ENCODE measurements around the gene CAVIN4.

DNA sequence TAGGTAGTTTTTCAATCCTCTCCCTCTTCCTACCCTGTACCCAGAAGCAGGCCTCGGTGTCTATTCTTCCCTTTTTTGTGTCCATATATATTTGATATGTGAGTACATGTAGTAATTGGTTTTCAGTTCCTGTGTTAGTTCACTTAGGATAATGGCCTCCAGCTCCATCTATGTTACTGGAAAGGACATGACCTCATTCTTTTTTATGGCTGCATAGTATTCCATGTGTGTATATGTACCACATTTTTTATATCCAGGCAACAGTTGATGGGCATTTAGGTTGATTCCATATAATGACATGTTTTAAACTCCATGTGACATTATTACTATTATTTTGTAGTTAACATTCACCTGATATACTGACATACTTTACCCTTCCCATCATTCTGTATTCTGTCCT, 49.1 kb downstream of the CAVIN4 start:
- TF ChIP-seq, protein P1, sequence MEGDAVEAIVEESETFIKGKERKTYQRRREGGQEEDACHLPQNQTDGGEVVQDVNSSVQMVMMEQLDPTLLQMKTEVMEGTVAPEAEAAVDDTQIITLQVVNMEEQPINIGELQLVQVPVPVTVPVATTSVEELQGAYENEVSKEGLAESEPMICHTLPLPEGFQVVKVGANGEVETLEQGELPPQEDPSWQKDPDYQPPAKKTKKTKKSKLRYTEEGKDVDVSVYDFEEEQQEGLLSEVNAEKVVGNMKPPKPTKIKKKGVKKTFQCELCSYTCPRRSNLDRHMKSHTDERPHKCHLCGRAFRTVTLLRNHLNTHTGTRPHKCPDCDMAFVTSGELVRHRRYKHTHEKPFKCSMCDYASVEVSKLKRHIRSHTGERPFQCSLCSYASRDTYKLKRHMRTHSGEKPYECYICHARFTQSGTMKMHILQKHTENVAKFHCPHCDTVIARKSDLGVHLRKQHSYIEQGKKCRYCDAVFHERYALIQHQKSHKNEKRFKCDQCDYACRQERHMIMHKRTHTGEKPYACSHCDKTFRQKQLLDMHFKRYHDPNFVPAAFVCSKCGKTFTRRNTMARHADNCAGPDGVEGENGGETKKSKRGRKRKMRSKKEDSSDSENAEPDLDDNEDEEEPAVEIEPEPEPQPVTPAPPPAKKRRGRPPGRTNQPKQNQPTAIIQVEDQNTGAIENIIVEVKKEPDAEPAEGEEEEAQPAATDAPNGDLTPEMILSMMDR (IDR thresholded peaks at IDR 0.05; ENCODE audit: poor library complexity, severe bottlenecking), result no peak
- TF ChIP-seq TAF1 (IDR thresholded peaks at IDR 0.05; ENCODE audit: low read depth), result no peak

All from neural cell (in vitro differentiated cells).